T-helper 22 cell (primary cell): Measurements from ENCODE around the gene TOMM70.

Source experiments
- DNase-seq: peaks from one replicate; pipeline ENCODE4 v3.0.0-alpha.2; 2020; ENCODE audit warnings: low read depth

Gene TOMM70

GRCh38 chr3:100325827-100326226, 75.1 kb downstream of the TOMM70 start:
- no peak for DNase-seq

GRCh38 chr3:100324044-100324443, 76.8 kb downstream of the TOMM70 start:
- no peak for DNase-seq

GRCh38 chr3:100319951-100320350, 80.9 kb downstream of the TOMM70 start:
- DNase-seq, result no peak

GRCh38 chr3:100317912-100318311, 83.0 kb downstream of the TOMM70 start:
- no peak for DNase-seq

- DNase-seq, result no peak
Measured at GRCh38 chr3:100316641-100317069, 84.2 kb downstream of the TOMM70 start.
